ENCODE data around the gene TMPRSS11A. TPM values are rescaled to one million over a fixed set of nuclear protein-coding genes. Genes with fewer than 3 reads are reported as not detected.

Gene TMPRSS11A
- total and polyA plus RNA-seq, 2 donors (not counting 3 experiments of a cell fraction or from before 2014, with no cell fraction given) = not detected

DNA sequence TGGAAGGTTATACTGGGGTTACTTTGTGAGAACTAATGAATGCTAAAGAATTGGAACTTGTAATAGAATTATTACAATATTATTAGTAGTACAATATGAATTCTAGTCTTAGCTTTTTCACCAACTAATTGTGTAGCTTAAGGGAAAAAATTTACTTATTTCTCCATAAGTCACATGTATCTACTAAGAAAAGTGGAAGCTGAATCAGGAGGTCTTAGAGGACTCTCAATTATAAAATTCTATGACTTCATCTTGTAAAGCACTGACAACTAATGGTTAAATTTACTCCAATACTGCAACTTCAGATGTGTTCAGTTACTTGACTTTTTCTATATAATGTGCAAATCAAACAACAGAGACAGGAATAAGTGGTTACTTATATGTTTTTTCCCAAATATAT lies 78.6 kb downstream of the TMPRSS11A start:
- dilution Hi-C loops (cut with MboI; ENCODE audit: extremely low pct_ligation_motif_present, low sequenced_read_pairs) = no loop called here
- Histone ChIP-seq H3K9me3 (replicated peaks; ENCODE audit: control insufficient read depth, insufficient read depth, low read length) (no peaks in the 10 kb centered on the region), H3K36me3 (ENCODE audit: control insufficient read depth in 2 of 2, extremely low read depth in 1 of 2, insufficient read depth in 2 of 2, low read length in 2 of 2) (no peaks in the 10 kb centered on the region), H3K9ac (replicated peaks; ENCODE audit: extremely low read depth, insufficient read depth, low read length) (no peak overlapping the region), H3K27me3 (ENCODE audit: control insufficient read depth in 2 of 2, insufficient read depth in 2 of 2, low read length in 2 of 2) (no peaks in the 10 kb centered on the region), H3K27ac (ENCODE audit: insufficient read depth, low read depth, low read length) (no peak overlapping the region), H2AFZ (ENCODE audit: low read depth, low read length) (peak overlapping the region; percentile 81), H3K9me1 (replicated peaks; ENCODE audit: control insufficient read depth, extremely low read depth, insufficient read depth, low read length) (no peaks in the 10 kb centered on the region), H3K4me1 (ENCODE audit: control insufficient read depth, extremely low read depth, insufficient read depth, low read length) (peaks cover 18% of the 10 kb centered on the region), H3K79me2 (ENCODE audit: control insufficient read depth, insufficient read depth, low read length) (no peaks in the 10 kb centered on the region), H4K20me1 (replicated peaks; ENCODE audit: control insufficient read depth, extremely low read depth, insufficient read depth, low read length) (no peaks in the 10 kb centered on the region), H3K4me3 (replicated peaks in 1 of 3; ENCODE audit: insufficient read depth in 1 of 3, low read depth in 1 of 3, low read length in 3 of 3) (no peak overlapping the region), H3K4me2 (ENCODE audit: insufficient read depth, low read length) (no peak overlapping the region)
- no TSS peak for BruUV-seq (replicated peaks)
- intact Hi-C loops (cut with micrococcal nuclease) = no loop called here
- ChIA-PET CTCF (interaction anchor here (0.8 to 1.8 kb wide), 3 partner anchors 15 to 28 kb away, joined by 3 to 4 read pairs (median 3); no protein-coding TSS in a partner anchor), POLR2A (no interaction called here)
- TF ChIP-seq FOS (IDR thresholded peaks at IDR 0.05; ENCODE audit: borderline replicate concordance, insufficient read depth, low read length) (no peak), EZH2 (IDR thresholded peaks at IDR 0.05; ENCODE audit: borderline replicate concordance, low read depth, low read length, severe bottlenecking) (no peak), POLR2A (IDR thresholded peaks at IDR 0.05; ENCODE audit: low read depth, low read length) (no peak), POLR2AphosphoS5 (IDR thresholded peaks at IDR 0.05; ENCODE audit: insufficient read depth, low read depth, low read length) (no peak), MYC (IDR thresholded peaks at IDR 0.05; ENCODE audit: low read depth, low read length) (no peak)
- TF ChIP-seq, protein P1, sequence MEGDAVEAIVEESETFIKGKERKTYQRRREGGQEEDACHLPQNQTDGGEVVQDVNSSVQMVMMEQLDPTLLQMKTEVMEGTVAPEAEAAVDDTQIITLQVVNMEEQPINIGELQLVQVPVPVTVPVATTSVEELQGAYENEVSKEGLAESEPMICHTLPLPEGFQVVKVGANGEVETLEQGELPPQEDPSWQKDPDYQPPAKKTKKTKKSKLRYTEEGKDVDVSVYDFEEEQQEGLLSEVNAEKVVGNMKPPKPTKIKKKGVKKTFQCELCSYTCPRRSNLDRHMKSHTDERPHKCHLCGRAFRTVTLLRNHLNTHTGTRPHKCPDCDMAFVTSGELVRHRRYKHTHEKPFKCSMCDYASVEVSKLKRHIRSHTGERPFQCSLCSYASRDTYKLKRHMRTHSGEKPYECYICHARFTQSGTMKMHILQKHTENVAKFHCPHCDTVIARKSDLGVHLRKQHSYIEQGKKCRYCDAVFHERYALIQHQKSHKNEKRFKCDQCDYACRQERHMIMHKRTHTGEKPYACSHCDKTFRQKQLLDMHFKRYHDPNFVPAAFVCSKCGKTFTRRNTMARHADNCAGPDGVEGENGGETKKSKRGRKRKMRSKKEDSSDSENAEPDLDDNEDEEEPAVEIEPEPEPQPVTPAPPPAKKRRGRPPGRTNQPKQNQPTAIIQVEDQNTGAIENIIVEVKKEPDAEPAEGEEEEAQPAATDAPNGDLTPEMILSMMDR (IDR thresholded peaks at IDR 0.05; ENCODE audit: extremely low read depth in 1 of 2, insufficient read depth in 1 of 2, low read depth in 1 of 2, low read length in 2 of 2) = no peak
- DNase-seq (ENCODE audit: low read depth, low spot score) (no peak), FAIRE-seq (no peak)

DNA sequence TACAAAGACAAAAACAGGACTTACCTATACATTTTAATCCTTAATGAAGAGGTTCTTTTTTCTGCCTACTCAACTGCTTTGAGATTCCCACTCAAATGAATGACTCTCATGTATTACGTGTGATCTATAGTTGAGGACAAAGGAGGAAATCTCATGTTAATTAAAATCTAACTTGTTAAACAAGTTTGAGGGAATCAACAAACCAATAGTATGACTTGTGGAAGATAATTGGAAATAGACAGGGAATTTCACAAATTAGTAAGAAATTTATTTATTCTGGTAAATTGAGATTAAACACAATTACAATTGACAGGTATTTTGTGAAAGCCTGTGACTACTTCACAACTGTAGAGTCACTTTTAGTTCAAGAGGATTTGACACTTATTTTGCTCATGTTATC lies 79.4 kb downstream of the TMPRSS11A start, which contains the start of gene TMPRSS11D:
Gene TMPRSS11D, minus strand, starts transcription at position 101 of the 400 bp plus-strand sequence. Its CDS starts 69 bp downstream, at position 32.
- H3K4me1 ChIP-seq (ENCODE audit: control insufficient read depth, extremely low read depth, insufficient read depth, low read length) = peaks cover 18% of the 10 kb centered on the region
- TF ChIP-seq JUN (IDR thresholded peaks at IDR 0.05; ENCODE audit: borderline replicate concordance, insufficient read depth, insufficient read length, low read depth) = no peak
- no peaks in the 10 kb centered on the region for H3K9me3 ChIP-seq (replicated peaks; ENCODE audit: control insufficient read depth, insufficient read depth, low read length)
- H3K79me2 ChIP-seq (ENCODE audit: control insufficient read depth, insufficient read depth, low read length) = no peaks in the 10 kb centered on the region
- no peak within 1 kb of the TSS for H3K9ac ChIP-seq (replicated peaks; ENCODE audit: extremely low read depth, insufficient read depth, low read length)
- dilution Hi-C loops (cut with MboI; ENCODE audit: extremely low pct_ligation_motif_present, low sequenced_read_pairs) (no loop called here), intact Hi-C loops (cut with micrococcal nuclease) (no loop called here)
- BruUV-seq (replicated peaks) = no TSS peak
- no peaks in the 10 kb centered on the region for H4K20me1 ChIP-seq (replicated peaks; ENCODE audit: control insufficient read depth, extremely low read depth, insufficient read depth, low read length)
- POLR2A ChIA-PET = no interaction called here
- no peak for DNase-seq (ENCODE audit: low read depth, low spot score)
- no peak within 1 kb of the TSS for H3K4me3 ChIP-seq (replicated peaks in 1 of 3; ENCODE audit: insufficient read depth in 1 of 3, low read depth in 1 of 3, low read length in 3 of 3)
- H2AFZ ChIP-seq (ENCODE audit: low read depth, low read length) = peak within 1 kb of the TSS; percentile 81
- CTCF ChIA-PET = interaction anchor here (1.1 to 1.9 kb wide), 2 partner anchors 26 to 27 kb away, joined by 3 to 10 read pairs; no protein-coding TSS in a partner anchor
- no peaks in the 10 kb centered on the region for H3K36me3 ChIP-seq (ENCODE audit: control insufficient read depth in 2 of 2, extremely low read depth in 1 of 2, insufficient read depth in 2 of 2, low read length in 2 of 2)
- no peak for FAIRE-seq
- H3K9me1 ChIP-seq (replicated peaks; ENCODE audit: control insufficient read depth, extremely low read depth, insufficient read depth, low read length) = no peaks in the 10 kb centered on the region
- no peaks in the 10 kb centered on the region for H3K27me3 ChIP-seq (ENCODE audit: control insufficient read depth in 2 of 2, insufficient read depth in 2 of 2, low read length in 2 of 2)
- no peak within 1 kb of the TSS for H3K4me2 ChIP-seq (ENCODE audit: insufficient read depth, low read length)
- H3K27ac ChIP-seq (ENCODE audit: insufficient read depth, low read depth, low read length) = no peak within 1 kb of the TSS

All from endothelial cell of umbilical vein (primary cell).